ENCODE data around the gene CNR2.

CNR2 gene

GRCh38 chr1:23897083-23897482, 16.1 kb downstream of the CNR2 start:
- TF ChIP-seq, protein P1, sequence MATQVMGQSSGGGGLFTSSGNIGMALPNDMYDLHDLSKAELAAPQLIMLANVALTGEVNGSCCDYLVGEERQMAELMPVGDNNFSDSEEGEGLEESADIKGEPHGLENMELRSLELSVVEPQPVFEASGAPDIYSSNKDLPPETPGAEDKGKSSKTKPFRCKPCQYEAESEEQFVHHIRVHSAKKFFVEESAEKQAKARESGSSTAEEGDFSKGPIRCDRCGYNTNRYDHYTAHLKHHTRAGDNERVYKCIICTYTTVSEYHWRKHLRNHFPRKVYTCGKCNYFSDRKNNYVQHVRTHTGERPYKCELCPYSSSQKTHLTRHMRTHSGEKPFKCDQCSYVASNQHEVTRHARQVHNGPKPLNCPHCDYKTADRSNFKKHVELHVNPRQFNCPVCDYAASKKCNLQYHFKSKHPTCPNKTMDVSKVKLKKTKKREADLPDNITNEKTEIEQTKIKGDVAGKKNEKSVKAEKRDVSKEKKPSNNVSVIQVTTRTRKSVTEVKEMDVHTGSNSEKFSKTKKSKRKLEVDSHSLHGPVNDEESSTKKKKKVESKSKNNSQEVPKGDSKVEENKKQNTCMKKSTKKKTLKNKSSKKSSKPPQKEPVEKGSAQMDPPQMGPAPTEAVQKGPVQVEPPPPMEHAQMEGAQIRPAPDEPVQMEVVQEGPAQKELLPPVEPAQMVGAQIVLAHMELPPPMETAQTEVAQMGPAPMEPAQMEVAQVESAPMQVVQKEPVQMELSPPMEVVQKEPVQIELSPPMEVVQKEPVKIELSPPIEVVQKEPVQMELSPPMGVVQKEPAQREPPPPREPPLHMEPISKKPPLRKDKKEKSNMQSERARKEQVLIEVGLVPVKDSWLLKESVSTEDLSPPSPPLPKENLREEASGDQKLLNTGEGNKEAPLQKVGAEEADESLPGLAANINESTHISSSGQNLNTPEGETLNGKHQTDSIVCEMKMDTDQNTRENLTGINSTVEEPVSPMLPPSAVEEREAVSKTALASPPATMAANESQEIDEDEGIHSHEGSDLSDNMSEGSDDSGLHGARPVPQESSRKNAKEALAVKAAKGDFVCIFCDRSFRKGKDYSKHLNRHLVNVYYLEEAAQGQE (IDR thresholded peaks at IDR 0.05; ENCODE audit: insufficient read depth in 1 of 2, low read depth in 2 of 2, low read length in 2 of 2): no peak
- TF ChIP-seq TAF1 (IDR thresholded peaks at IDR 0.05; ENCODE audit: borderline replicate concordance, insufficient read depth, low read length): no peak
- TF ChIP-seq POLR2AphosphoS5 (IDR thresholded peaks at IDR 0.05; ENCODE audit: low read depth, low read length): no peak
- no peak for TF ChIP-seq FOXP2 (optimal IDR thresholded peaks at IDR 0.05; ENCODE audit: borderline replicate concordance, extremely low read depth, extremely low read length, insufficient read depth)
- TF ChIP-seq SIN3A (IDR thresholded peaks at IDR 0.05; ENCODE audit: borderline replicate concordance, insufficient read depth, low read length): no peak

DNA sequence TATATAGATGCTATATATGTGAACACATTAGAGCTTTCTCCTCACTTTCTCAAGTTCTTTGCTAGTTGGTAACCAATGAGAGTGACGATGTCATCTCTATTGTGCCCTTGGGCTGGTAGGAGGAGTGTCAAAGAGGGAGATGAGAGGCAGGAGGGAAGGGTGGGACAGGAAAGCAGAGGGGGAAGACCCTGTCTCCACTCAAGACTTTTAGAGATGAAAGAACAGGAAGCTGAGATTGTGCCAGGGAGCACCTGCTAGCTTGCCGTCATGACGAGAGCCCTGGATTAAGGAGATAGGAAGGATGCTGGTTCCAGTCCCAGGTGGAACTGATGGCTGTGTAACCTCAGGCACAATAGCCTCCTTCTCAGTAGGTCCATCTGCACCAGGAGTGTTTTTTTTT, 16.7 kb downstream of the CNR2 start:
- no peak for TF ChIP-seq POLR2AphosphoS5 (IDR thresholded peaks at IDR 0.05; ENCODE audit: low read depth, low read length)
- TF ChIP-seq, protein P1 (IDR thresholded peaks at IDR 0.05; ENCODE audit: insufficient read depth in 1 of 2, low read depth in 2 of 2, low read length in 2 of 2): no peak
- no peak for TF ChIP-seq FOXP2 (optimal IDR thresholded peaks at IDR 0.05; ENCODE audit: borderline replicate concordance, extremely low read depth, extremely low read length, insufficient read depth)
- no peak for TF ChIP-seq SIN3A (IDR thresholded peaks at IDR 0.05; ENCODE audit: borderline replicate concordance, insufficient read depth, low read length)
- no peak for TF ChIP-seq TAF1 (IDR thresholded peaks at IDR 0.05; ENCODE audit: borderline replicate concordance, insufficient read depth, low read length)

GRCh38 chr1:23895993-23896392, 17.2 kb downstream of the CNR2 start:
- no peak for TF ChIP-seq TAF1 (IDR thresholded peaks at IDR 0.05; ENCODE audit: borderline replicate concordance, insufficient read depth, low read length)
- TF ChIP-seq FOXP2 (optimal IDR thresholded peaks at IDR 0.05; ENCODE audit: borderline replicate concordance, extremely low read depth, extremely low read length, insufficient read depth): no peak
- TF ChIP-seq, protein P1 (IDR thresholded peaks at IDR 0.05; ENCODE audit: insufficient read depth in 1 of 2, low read depth in 2 of 2, low read length in 2 of 2): no peak
- TF ChIP-seq SIN3A (IDR thresholded peaks at IDR 0.05; ENCODE audit: borderline replicate concordance, insufficient read depth, low read length): no peak
- no peak for TF ChIP-seq POLR2AphosphoS5 (IDR thresholded peaks at IDR 0.05; ENCODE audit: low read depth, low read length)

DNA sequence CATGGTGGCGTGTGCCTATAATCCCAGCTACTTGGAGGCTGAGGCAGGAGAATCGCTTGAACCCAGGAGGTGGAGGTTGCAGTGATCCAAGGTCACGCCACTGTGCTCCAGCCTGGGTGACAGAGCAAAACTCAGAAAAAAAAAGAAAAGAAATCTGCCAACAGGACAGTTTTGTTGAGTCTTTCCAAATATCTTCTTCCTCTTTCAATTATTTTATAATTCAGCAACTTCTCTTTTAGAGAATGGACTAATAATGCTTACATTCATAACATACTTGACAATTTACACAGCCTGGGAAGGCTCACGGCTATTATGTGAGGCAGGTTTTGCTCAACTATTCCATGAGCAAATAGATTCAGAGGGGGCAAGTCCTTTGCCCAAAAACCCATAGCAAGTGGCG, 18.1 kb downstream of the CNR2 start:
- TF ChIP-seq SIN3A (IDR thresholded peaks at IDR 0.05; ENCODE audit: borderline replicate concordance, insufficient read depth, low read length) (no peak), TAF1 (IDR thresholded peaks at IDR 0.05; ENCODE audit: borderline replicate concordance, insufficient read depth, low read length) (no peak), FOXP2 (optimal IDR thresholded peaks at IDR 0.05; ENCODE audit: borderline replicate concordance, extremely low read depth, extremely low read length, insufficient read depth) (no peak), POLR2AphosphoS5 (IDR thresholded peaks at IDR 0.05; ENCODE audit: low read depth, low read length) (no peak)
- TF ChIP-seq, protein P1 (IDR thresholded peaks at IDR 0.05; ENCODE audit: insufficient read depth in 1 of 2, low read depth in 2 of 2, low read length in 2 of 2): no peak

GRCh38 chr1:23889074-23889473, 24.1 kb downstream of the CNR2 start:
- no peak for TF ChIP-seq FOXP2 (optimal IDR thresholded peaks at IDR 0.05; ENCODE audit: borderline replicate concordance, extremely low read depth, extremely low read length, insufficient read depth)
- TF ChIP-seq SIN3A (IDR thresholded peaks at IDR 0.05; ENCODE audit: borderline replicate concordance, insufficient read depth, low read length): no peak
- no peak for TF ChIP-seq TAF1 (IDR thresholded peaks at IDR 0.05; ENCODE audit: borderline replicate concordance, insufficient read depth, low read length)
- TF ChIP-seq, protein P1 (IDR thresholded peaks at IDR 0.05; ENCODE audit: insufficient read depth in 1 of 2, low read depth in 2 of 2, low read length in 2 of 2): no peak
- TF ChIP-seq POLR2AphosphoS5 (IDR thresholded peaks at IDR 0.05; ENCODE audit: low read depth, low read length): no peak
